PC-9 (cell line): ENCODE measurements around the gene TMEM80.
"Not testable (repeated sequence)": the region's sequence is repeated elsewhere in the genome, so short reads cannot be mapped to it uniquely, and the experiment has no call there.

Source experiments
- EZH2 ChIP-seq: fragments of 200-600 bp; sonication (generic); IDR thresholded peaks from 2 replicates; pipeline ENCODE4 v1.8.0; 2017; ENCODE audit warnings: antibody characterized with exemption, low read depth
- TF ChIP-seq, protein P1 (sequence below): fragments of 200-600 bp; sonication (generic); conservative IDR thresholded peaks from 2 replicates; pipeline ENCODE4 v1.6.1; 2017; ENCODE audit warnings: mixed run types, antibody characterized with exemption, mild to moderate bottlenecking, moderate library complexity

GRCh38 chr11:654444-654843 is 41.2 kb upstream of the TMEM80 start:
- TF ChIP-seq EZH2: not testable (repeated sequence)
- TF ChIP-seq, protein P1, sequence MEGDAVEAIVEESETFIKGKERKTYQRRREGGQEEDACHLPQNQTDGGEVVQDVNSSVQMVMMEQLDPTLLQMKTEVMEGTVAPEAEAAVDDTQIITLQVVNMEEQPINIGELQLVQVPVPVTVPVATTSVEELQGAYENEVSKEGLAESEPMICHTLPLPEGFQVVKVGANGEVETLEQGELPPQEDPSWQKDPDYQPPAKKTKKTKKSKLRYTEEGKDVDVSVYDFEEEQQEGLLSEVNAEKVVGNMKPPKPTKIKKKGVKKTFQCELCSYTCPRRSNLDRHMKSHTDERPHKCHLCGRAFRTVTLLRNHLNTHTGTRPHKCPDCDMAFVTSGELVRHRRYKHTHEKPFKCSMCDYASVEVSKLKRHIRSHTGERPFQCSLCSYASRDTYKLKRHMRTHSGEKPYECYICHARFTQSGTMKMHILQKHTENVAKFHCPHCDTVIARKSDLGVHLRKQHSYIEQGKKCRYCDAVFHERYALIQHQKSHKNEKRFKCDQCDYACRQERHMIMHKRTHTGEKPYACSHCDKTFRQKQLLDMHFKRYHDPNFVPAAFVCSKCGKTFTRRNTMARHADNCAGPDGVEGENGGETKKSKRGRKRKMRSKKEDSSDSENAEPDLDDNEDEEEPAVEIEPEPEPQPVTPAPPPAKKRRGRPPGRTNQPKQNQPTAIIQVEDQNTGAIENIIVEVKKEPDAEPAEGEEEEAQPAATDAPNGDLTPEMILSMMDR: not testable (repeated sequence)
